GM13976 (cell line): ENCODE measurements around the gene ITPA.

Experiments
- DNase-seq: peaks from one replicate; pipeline ENCODE4 v3.0.0; 2012; ENCODE audit warnings: low spot score
- CTCF ChIP-seq: IDR thresholded peaks from 2 replicates; pipeline ENCODE4 v1.5.1; 2012; ENCODE audit warnings: borderline replicate concordance, mild to moderate bottlenecking; ENCODE audit not compliant: insufficient read depth; ENCODE audit errors: extremely low read depth, missing control alignments, control extremely low read depth
- in situ Hi-C: fragments of 300-500 bp; cut with MboI; formaldehyde crosslinking; loops from one replicate; pipeline ENCODE4 v1.12.0; 2022; ENCODE audit warnings: low sequenced_read_pairs, mixed read lengths, inconsistent platforms; ENCODE audit not compliant: unreplicated experiment

The ITPA gene

GRCh38 chr20:3245711-3246110, 36.4 kb downstream of the ITPA start:
- in situ Hi-C loops = no loop called here
- DNase-seq = no peak

GRCh38 chr20:3246682-3247081, 37.4 kb downstream of the ITPA start:
- no peak for DNase-seq
- TF ChIP-seq CTCF = no peak
- in situ Hi-C loops = no loop called here

More at GRCh38 chr20:3245711-3246110, 36.4 kb downstream of the ITPA start:
- no peak for TF ChIP-seq CTCF

GRCh38 chr20:3247638-3248037, 38.3 kb downstream of the ITPA start:
- in situ Hi-C loops = no loop called here
- TF ChIP-seq CTCF = no peak
- DNase-seq = no peak

GRCh38 chr20:3248167-3248992, 39.1 kb downstream of the ITPA start:
- DNase-seq = peak; percentile 64

GRCh38 chr20:3248993-3249347, 39.7 kb downstream of the ITPA start:
- no peak for DNase-seq
- in situ Hi-C loops = no loop called here
- no peak for TF ChIP-seq CTCF

More at GRCh38 chr20:3248167-3248992, 39.1 kb downstream of the ITPA start:
- TF ChIP-seq CTCF = no peak
- in situ Hi-C loops = no loop called here

- in situ Hi-C loops = no loop called here
- peak; percentile 7 for TF ChIP-seq CTCF
Observed at GRCh38 chr20:3250091-3250504, 40.8 kb downstream of the ITPA start.

GRCh38 chr20:3251806-3252205, 42.5 kb downstream of the ITPA start:
- no peak for DNase-seq
- in situ Hi-C loops = no loop called here
- TF ChIP-seq CTCF = no peak

More at GRCh38 chr20:3250091-3250504, 40.8 kb downstream of the ITPA start:
- no peak for DNase-seq
